Mesendoderm (in vitro differentiated cells): Measurements from ENCODE around the gene SERPINA3.

Experiments
- DNase-seq: peaks from one replicate; pipeline ENCODE4 v3.0.0; 2013
- H2AK5ac ChIP-seq: 2 replicates; pipeline ENCODE4 v1.6.1; 2013; ENCODE audit warnings: low read length, inconsistent platforms
- H2BK120ac ChIP-seq: 2 replicates; pipeline ENCODE4 v1.6.1; 2013; ENCODE audit warnings: low read depth, mild to moderate bottlenecking, low read length, moderate library complexity, mixed read lengths
- H2BK15ac ChIP-seq: replicated peaks from 2 replicates; pipeline ENCODE4 v1.6.1; 2013; ENCODE audit warnings: low read depth, mild to moderate bottlenecking, moderate library complexity
- H2BK5ac ChIP-seq: 2 replicates; pipeline ENCODE4 v1.6.1; 2013; ENCODE audit warnings: low read length, inconsistent platforms
- H3K18ac ChIP-seq: 2 replicates; pipeline ENCODE4 v1.6.1; 2013; ENCODE audit warnings: mild to moderate bottlenecking, low read length, mixed read lengths
- H3K23ac ChIP-seq: one replicate; pipeline ENCODE4 v1.6.1; 2013; ENCODE audit warnings: low read length
- H3K27ac ChIP-seq: 2 replicates; pipeline ENCODE4 v1.5.1; 2013; ENCODE audit warnings: low read depth, mild to moderate bottlenecking, inconsistent platforms, low read length, moderate library complexity
- H3K27me3 ChIP-seq: 2 replicates; pipeline ENCODE4 v1.6.1; 2013; ENCODE audit warnings: low read length, control low read depth, mild to moderate bottlenecking, inconsistent platforms; ENCODE audit not compliant: insufficient read depth, poor library complexity
- H3K36me3 ChIP-seq: 2 replicates; pipeline ENCODE4 v1.6.1; 2013; ENCODE audit warnings: low read length, inconsistent platforms; ENCODE audit not compliant: control insufficient read depth, insufficient read depth
- H3K4ac ChIP-seq: one replicate; pipeline ENCODE4 v1.6.1; 2013; ENCODE audit warnings: low read depth, mild to moderate bottlenecking, low read length, moderate library complexity
- H3K4me1 ChIP-seq: 2 replicates; pipeline ENCODE4 v1.6.1; 2013; ENCODE audit warnings: low read depth, low read length, inconsistent platforms; ENCODE audit not compliant: control insufficient read depth
- H3K4me2 ChIP-seq: 2 replicates; pipeline ENCODE4 v1.6.1; 2013; ENCODE audit warnings: low read length
- H3K4me3 ChIP-seq: 2 replicates; pipeline ENCODE4 v1.5.1; 2013; ENCODE audit warnings: mild to moderate bottlenecking, low read length
- H3K56ac ChIP-seq: one replicate; pipeline ENCODE4 v1.6.1; 2013; ENCODE audit warnings: low read length
- H3K79me1 ChIP-seq: 2 replicates; pipeline ENCODE4 v1.6.1; 2013; ENCODE audit warnings: low read length, inconsistent platforms
- H3K79me2 ChIP-seq: 2 replicates; pipeline ENCODE4 v1.6.1; 2013; ENCODE audit warnings: mild to moderate bottlenecking, low read length; ENCODE audit not compliant: control insufficient read depth, insufficient read depth
- H3K9ac ChIP-seq: 2 replicates; pipeline ENCODE4 v1.6.1; 2013; ENCODE audit warnings: low read length, inconsistent platforms
- H4K5ac ChIP-seq: one replicate; pipeline ENCODE4 v1.6.1; 2013; ENCODE audit warnings: low read length
- H4K8ac ChIP-seq: one replicate; pipeline ENCODE4 v1.6.1; 2013; ENCODE audit warnings: low read depth, mild to moderate bottlenecking, control low read depth, low read length, moderate library complexity
- WGBS: extraction: QIAGEN DNeasy Blood & Tissue Kit; methylation state at CpG from one replicate; pipeline ENCODE4 v1.1.7; 2013; ENCODE audit warnings: low lambda C conversion rate, missing lambda C conversion rate; ENCODE audit not compliant: insufficient coverage; ENCODE audit errors: extremely low coverage; 5-methylcytosine and 5-hydroxymethylcytosine counted together

The SERPINA3 gene

GRCh38 chr14:94593749-94594431 lies 18.3 kb upstream of the SERPINA3 start:
- Histone ChIP-seq H2BK5ac (no peak overlapping the region), H3K9ac (no peak overlapping the region), H3K79me2 (no peaks in the 10 kb centered on the region), H3K4ac (no peak overlapping the region), H3K27me3 (no peaks in the 10 kb centered on the region), H2AK5ac (no peak overlapping the region), H3K18ac (no peak overlapping the region), H3K36me3 (no peaks in the 10 kb centered on the region), H4K8ac (no peak overlapping the region), H3K4me3 (no peak overlapping the region), H3K56ac (no peak overlapping the region), H3K4me2 (no peak overlapping the region), H2BK120ac (no peak overlapping the region), H3K79me1 (no peaks in the 10 kb centered on the region), H3K23ac (no peak overlapping the region), H2BK15ac (no peak overlapping the region), H3K27ac (no peak overlapping the region), H4K5ac (no peak overlapping the region), H3K4me1 (no peaks in the 10 kb centered on the region)
- no peak for DNase-seq
- no CpG with 5 or more reads among the region's 4 CpGs for WGBS

GRCh38 chr14:94594441-94594840 lies 17.8 kb upstream of the SERPINA3 start:
- no peaks in the 10 kb centered on the region for H3K4me1 ChIP-seq
- H3K4me3 ChIP-seq: no peak overlapping the region
- no peaks in the 10 kb centered on the region for H3K27me3 ChIP-seq
- H3K4ac ChIP-seq: no peak overlapping the region
- WGBS: no CpG with 5 or more reads among the region's 7 CpGs
- no peak overlapping the region for H3K18ac ChIP-seq
- H3K79me1 ChIP-seq: no peaks in the 10 kb centered on the region
- no peak overlapping the region for H2BK120ac ChIP-seq
- H3K79me2 ChIP-seq: no peaks in the 10 kb centered on the region
- H3K4me2 ChIP-seq: no peak overlapping the region
- no peak overlapping the region for H2AK5ac ChIP-seq
- H4K5ac ChIP-seq: no peak overlapping the region
- no peak overlapping the region for H3K23ac ChIP-seq
- H3K36me3 ChIP-seq: no peaks in the 10 kb centered on the region
- H2BK5ac ChIP-seq: no peak overlapping the region
- no peak overlapping the region for H2BK15ac ChIP-seq
- no peak overlapping the region for H3K56ac ChIP-seq
- H3K9ac ChIP-seq: no peak overlapping the region
- no peak overlapping the region for H4K8ac ChIP-seq
- H3K27ac ChIP-seq: no peak overlapping the region
- DNase-seq: no peak

GRCh38 chr14:94595912-94596311 lies 16.3 kb upstream of the SERPINA3 start:
- H3K36me3 ChIP-seq: no peaks in the 10 kb centered on the region
- H2AK5ac ChIP-seq: no peak overlapping the region
- H3K4me2 ChIP-seq: no peak overlapping the region
- H3K27ac ChIP-seq: no peak overlapping the region
- H3K9ac ChIP-seq: no peak overlapping the region
- H2BK5ac ChIP-seq: no peak overlapping the region
- no peak overlapping the region for H2BK120ac ChIP-seq
- H3K4ac ChIP-seq: no peak overlapping the region
- H3K4me1 ChIP-seq: no peaks in the 10 kb centered on the region
- H3K4me3 ChIP-seq: no peak overlapping the region
- no peak overlapping the region for H2BK15ac ChIP-seq
- no peaks in the 10 kb centered on the region for H3K27me3 ChIP-seq
- no peak overlapping the region for H3K23ac ChIP-seq
- no peak overlapping the region for H3K56ac ChIP-seq
- no peaks in the 10 kb centered on the region for H3K79me2 ChIP-seq
- no peaks in the 10 kb centered on the region for H3K79me1 ChIP-seq
- H4K5ac ChIP-seq: no peak overlapping the region
- WGBS: no CpG with 5 or more reads among the region's 2 CpGs
- DNase-seq: no peak
- H4K8ac ChIP-seq: no peak overlapping the region
- H3K18ac ChIP-seq: no peak overlapping the region

- Histone ChIP-seq H4K8ac (no peak overlapping the region), H3K79me1 (no peaks in the 10 kb centered on the region), H3K4me3 (no peak overlapping the region), H2AK5ac (no peak overlapping the region), H3K27me3 (no peaks in the 10 kb centered on the region), H3K4me1 (no peaks in the 10 kb centered on the region), H3K56ac (no peak overlapping the region), H3K79me2 (no peaks in the 10 kb centered on the region), H4K5ac (no peak overlapping the region), H2BK15ac (no peak overlapping the region), H3K36me3 (no peaks in the 10 kb centered on the region), H2BK120ac (no peak overlapping the region), H3K18ac (no peak overlapping the region), H3K4me2 (no peak overlapping the region), H3K27ac (no peak overlapping the region), H3K23ac (no peak overlapping the region), H2BK5ac (no peak overlapping the region), H3K9ac (no peak overlapping the region), H3K4ac (no peak overlapping the region)
- no peak for DNase-seq
- WGBS: no CpG with 5 or more reads among the region's 9 CpGs
These were observed 15.8 kb upstream of the SERPINA3 start for GRCh38 chr14:94596361-94596760.

GRCh38 chr14:94597788-94598187 lies 14.4 kb upstream of the SERPINA3 start:
- H3K18ac ChIP-seq: no peak overlapping the region
- H3K27ac ChIP-seq: no peak overlapping the region
- H2BK120ac ChIP-seq: no peak overlapping the region
- no peak overlapping the region for H3K56ac ChIP-seq
- H3K4me2 ChIP-seq: no peak overlapping the region
- no peak overlapping the region for H3K23ac ChIP-seq
- H4K8ac ChIP-seq: no peak overlapping the region
- no peak overlapping the region for H2BK5ac ChIP-seq
- no peak overlapping the region for H3K4me3 ChIP-seq
- H4K5ac ChIP-seq: no peak overlapping the region
- H3K27me3 ChIP-seq: no peaks in the 10 kb centered on the region
- no peak overlapping the region for H2AK5ac ChIP-seq
- no peak overlapping the region for H3K4ac ChIP-seq
- no peak for DNase-seq
- no CpG with 5 or more reads among the region's 5 CpGs for WGBS
- H3K36me3 ChIP-seq: no peaks in the 10 kb centered on the region
- H3K4me1 ChIP-seq: no peaks in the 10 kb centered on the region
- no peaks in the 10 kb centered on the region for H3K79me1 ChIP-seq
- no peak overlapping the region for H3K9ac ChIP-seq
- H2BK15ac ChIP-seq: no peak overlapping the region
- no peaks in the 10 kb centered on the region for H3K79me2 ChIP-seq

- Histone ChIP-seq H3K23ac (no peak overlapping the region), H3K36me3 (no peaks in the 10 kb centered on the region), H3K18ac (no peak overlapping the region), H3K4me1 (no peaks in the 10 kb centered on the region), H4K5ac (no peak overlapping the region), H2BK5ac (no peak overlapping the region), H3K4ac (no peak overlapping the region), H3K27me3 (no peaks in the 10 kb centered on the region), H2AK5ac (no peak overlapping the region), H3K79me1 (no peaks in the 10 kb centered on the region), H3K9ac (no peak overlapping the region), H2BK15ac (no peak overlapping the region), H3K4me3 (no peak overlapping the region), H2BK120ac (no peak overlapping the region), H3K4me2 (no peak overlapping the region), H4K8ac (no peak overlapping the region), H3K56ac (no peak overlapping the region), H3K27ac (no peak overlapping the region), H3K79me2 (no peaks in the 10 kb centered on the region)
- DNase-seq: no peak
- no CpG with 5 or more reads among the region's 7 CpGs for WGBS
These were observed 13.7 kb upstream of the SERPINA3 start for GRCh38 chr14:94598506-94598815.
